ENCODE data around the gene CRIP2.

CRIP2 gene

DNA sequence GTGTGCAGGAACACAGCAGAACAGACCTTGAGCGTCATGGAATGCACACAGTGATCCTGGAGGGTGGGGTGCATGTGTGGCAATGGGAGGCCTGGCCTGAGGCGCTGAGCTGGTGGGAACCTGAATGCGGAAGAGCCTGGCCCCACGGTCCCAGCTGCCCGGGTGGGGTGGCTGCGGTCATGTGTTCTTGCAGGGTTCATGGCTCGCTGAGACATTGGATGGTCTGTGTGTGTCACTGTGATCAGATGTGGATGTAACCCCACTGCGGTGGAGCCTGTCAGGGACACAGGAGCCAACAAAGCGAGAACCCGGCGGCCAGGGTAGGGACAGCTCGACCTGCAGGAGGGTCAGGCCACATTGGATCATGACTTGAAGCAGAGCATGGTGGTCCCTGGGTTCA lies 31.8 kb upstream of the CRIP2 start:
- Histone ChIP-seq H3K9me3 (ENCODE audit: control insufficient read depth, low read length) (no peaks in the 10 kb centered on the region), H3K4me3 (ENCODE audit: insufficient read depth, low read depth, low read length, poor library complexity, severe bottlenecking) (no peak overlapping the region), H3K36me3 (ENCODE audit: control insufficient read depth, insufficient read depth, low read length) (peaks cover 6% of the 10 kb centered on the region), H3K4me1 (ENCODE audit: control insufficient read depth, insufficient read depth, low read length, poor library complexity, severe bottlenecking) (no peaks in the 10 kb centered on the region), H3K27ac (ENCODE audit: insufficient read depth, low read length, poor library complexity, severe bottlenecking) (no peak overlapping the region), H3K27me3 (replicated peaks; ENCODE audit: control insufficient read depth, insufficient read depth, low read length, poor library complexity, severe bottlenecking) (no peaks in the 10 kb centered on the region)
- DNase-seq, result no peak

DNA sequence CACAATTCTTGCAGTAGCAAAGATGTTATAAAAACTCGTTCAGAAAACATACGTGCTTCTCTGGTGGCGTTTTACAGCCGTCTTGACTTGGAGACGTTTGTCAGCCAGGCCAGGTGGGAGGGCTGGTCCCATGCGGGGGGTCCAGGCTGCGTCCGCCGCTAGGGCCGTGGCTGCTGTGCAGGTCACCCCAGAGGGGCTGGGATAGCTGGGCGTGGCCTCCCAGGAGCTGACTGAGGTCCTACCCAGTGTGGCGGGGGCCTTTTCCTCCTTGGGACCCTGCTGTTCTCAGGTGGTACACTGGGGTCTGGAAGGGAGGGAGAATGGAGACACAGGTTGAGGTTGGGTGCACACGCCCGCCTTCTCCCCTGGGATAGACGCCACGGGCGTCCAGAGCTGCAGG lies 29.8 kb upstream of the CRIP2 start:
- DNase-seq, result no peak
- no peaks in the 10 kb centered on the region for H3K4me1 ChIP-seq (ENCODE audit: control insufficient read depth, insufficient read depth, low read length, poor library complexity, severe bottlenecking)
- no peak overlapping the region for H3K27ac ChIP-seq (ENCODE audit: insufficient read depth, low read length, poor library complexity, severe bottlenecking)
- no peaks in the 10 kb centered on the region for H3K27me3 ChIP-seq (replicated peaks; ENCODE audit: control insufficient read depth, insufficient read depth, low read length, poor library complexity, severe bottlenecking)
- peaks cover 3% of the 10 kb centered on the region for H3K36me3 ChIP-seq (ENCODE audit: control insufficient read depth, insufficient read depth, low read length)
- H3K9me3 ChIP-seq (ENCODE audit: control insufficient read depth, low read length), result no peaks in the 10 kb centered on the region
- no peak overlapping the region for H3K4me3 ChIP-seq (ENCODE audit: insufficient read depth, low read depth, low read length, poor library complexity, severe bottlenecking)

DNA sequence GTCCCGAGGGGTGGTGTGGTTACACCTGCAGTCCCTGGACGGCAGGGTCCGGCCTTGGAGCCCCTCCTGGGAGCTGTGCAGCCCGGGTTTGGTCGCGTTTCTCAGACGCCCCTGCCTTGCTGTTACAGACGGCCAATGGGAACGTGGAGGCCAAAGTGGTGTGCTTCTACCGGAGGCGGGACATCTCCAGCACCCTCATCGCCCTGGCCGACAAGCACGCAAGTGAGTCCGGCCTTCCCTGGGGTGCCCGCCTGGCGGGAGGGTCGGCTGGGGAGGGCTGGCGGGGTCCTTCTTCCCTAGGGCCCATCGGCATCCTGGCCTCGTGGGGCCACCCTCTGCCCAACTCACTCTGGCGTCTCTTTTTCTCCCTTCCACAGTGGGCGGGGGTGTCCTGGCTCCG lies 29.3 kb upstream of the CRIP2 start:
- no peak for DNase-seq

DNA sequence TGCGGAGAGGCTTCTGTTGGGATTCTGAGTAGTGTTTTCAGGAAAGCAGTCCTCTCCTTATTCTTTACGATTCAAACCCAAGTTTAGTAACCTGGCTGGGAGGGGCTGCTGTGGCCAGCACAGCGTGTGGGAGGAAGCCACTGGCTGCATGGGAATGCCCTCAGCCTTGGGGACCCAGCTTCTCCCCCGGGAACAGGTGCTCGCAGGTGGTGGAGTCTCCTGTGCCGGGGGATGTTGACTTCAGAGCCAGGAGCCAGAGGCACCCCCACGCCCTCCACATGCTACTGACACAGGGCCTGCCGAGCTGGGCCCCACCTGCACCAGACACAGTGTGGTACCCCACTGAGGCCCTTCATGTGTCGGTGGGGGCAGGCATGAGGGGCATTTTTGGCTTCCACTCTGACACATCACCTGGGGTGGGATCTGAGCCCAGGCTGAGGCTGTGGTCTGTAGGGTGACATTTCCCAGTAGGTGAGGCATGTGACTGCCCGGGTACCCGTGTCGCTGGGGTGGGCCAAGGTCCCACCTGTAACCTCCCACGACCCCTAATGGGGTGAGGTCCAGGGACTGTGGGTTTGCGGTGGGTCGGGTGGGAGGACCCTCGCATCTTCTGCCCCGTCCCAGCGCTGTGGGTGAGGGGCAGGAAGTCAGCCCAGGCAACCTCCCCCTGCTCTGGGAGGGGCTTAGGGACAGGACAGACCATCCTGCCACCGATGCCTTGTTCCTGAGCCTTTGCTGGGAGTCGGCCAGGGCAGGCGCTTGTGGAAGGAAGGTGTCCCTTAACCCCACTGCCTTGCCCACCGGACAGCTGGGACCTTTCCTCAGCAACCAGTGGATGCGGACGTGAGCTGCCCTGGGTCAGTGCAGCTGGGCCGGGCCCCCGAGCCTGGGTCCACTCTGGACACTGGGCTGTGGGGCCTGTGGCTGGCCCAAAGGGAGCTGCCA lies 28.4 kb upstream of the CRIP2 start:
- Histone ChIP-seq H3K36me3 (ENCODE audit: control insufficient read depth, insufficient read depth, low read length) (peaks cover 15% of the 10 kb centered on the region), H3K4me1 (ENCODE audit: control insufficient read depth, insufficient read depth, low read length, poor library complexity, severe bottlenecking) (no peaks in the 10 kb centered on the region)

More for the DNA sequence above, 29.3 kb upstream of the CRIP2 start:
- Histone ChIP-seq H3K27me3 (replicated peaks; ENCODE audit: control insufficient read depth, insufficient read depth, low read length, poor library complexity, severe bottlenecking) (no peaks in the 10 kb centered on the region), H3K36me3 (ENCODE audit: control insufficient read depth, insufficient read depth, low read length) (peaks cover 6% of the 10 kb centered on the region), H3K9me3 (ENCODE audit: control insufficient read depth, low read length) (no peaks in the 10 kb centered on the region), H3K27ac (ENCODE audit: insufficient read depth, low read length, poor library complexity, severe bottlenecking) (no peak overlapping the region), H3K4me3 (ENCODE audit: insufficient read depth, low read depth, low read length, poor library complexity, severe bottlenecking) (no peak overlapping the region), H3K4me1 (ENCODE audit: control insufficient read depth, insufficient read depth, low read length, poor library complexity, severe bottlenecking) (no peaks in the 10 kb centered on the region)

DNA sequence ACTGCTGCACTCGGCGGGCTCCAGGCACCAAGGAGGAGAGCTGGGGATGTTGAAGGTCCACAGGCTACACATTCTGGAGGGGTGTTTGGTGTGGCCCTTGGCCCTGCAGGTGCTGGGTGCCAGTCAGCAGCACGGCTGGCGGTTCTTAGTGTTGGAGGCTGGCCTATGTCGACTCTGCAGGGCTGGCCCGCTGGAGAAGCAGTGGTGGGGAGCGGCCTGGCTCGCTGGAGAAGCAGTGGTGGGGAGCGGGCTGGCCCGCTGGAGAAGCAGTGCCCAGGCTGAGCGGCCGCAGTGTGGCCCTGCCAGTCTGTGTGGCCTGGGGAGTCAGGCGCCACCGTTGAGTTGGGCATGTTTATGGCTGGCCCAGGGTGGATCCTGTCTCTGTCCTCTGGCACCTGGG lies 27.6 kb upstream of the CRIP2 start:
- no peaks in the 10 kb centered on the region for H3K4me1 ChIP-seq (ENCODE audit: control insufficient read depth, insufficient read depth, low read length, poor library complexity, severe bottlenecking)
- no peak overlapping the region for H3K27ac ChIP-seq (ENCODE audit: insufficient read depth, low read length, poor library complexity, severe bottlenecking)
- no peaks in the 10 kb centered on the region for H3K27me3 ChIP-seq (replicated peaks; ENCODE audit: control insufficient read depth, insufficient read depth, low read length, poor library complexity, severe bottlenecking)
- H3K4me3 ChIP-seq (ENCODE audit: insufficient read depth, low read depth, low read length, poor library complexity, severe bottlenecking), result no peak overlapping the region
- DNase-seq, result no peak
- peaks cover 17% of the 10 kb centered on the region for H3K36me3 ChIP-seq (ENCODE audit: control insufficient read depth, insufficient read depth, low read length)
- H3K9me3 ChIP-seq (ENCODE audit: control insufficient read depth, low read length), result no peaks in the 10 kb centered on the region

More for the DNA sequence above, 28.4 kb upstream of the CRIP2 start:
- Histone ChIP-seq H3K4me3 (ENCODE audit: insufficient read depth, low read depth, low read length, poor library complexity, severe bottlenecking) (no peak overlapping the region), H3K27ac (ENCODE audit: insufficient read depth, low read length, poor library complexity, severe bottlenecking) (no peak overlapping the region), H3K9me3 (ENCODE audit: control insufficient read depth, low read length) (no peaks in the 10 kb centered on the region), H3K27me3 (replicated peaks; ENCODE audit: control insufficient read depth, insufficient read depth, low read length, poor library complexity, severe bottlenecking) (no peaks in the 10 kb centered on the region)
- no peak for DNase-seq

DNA sequence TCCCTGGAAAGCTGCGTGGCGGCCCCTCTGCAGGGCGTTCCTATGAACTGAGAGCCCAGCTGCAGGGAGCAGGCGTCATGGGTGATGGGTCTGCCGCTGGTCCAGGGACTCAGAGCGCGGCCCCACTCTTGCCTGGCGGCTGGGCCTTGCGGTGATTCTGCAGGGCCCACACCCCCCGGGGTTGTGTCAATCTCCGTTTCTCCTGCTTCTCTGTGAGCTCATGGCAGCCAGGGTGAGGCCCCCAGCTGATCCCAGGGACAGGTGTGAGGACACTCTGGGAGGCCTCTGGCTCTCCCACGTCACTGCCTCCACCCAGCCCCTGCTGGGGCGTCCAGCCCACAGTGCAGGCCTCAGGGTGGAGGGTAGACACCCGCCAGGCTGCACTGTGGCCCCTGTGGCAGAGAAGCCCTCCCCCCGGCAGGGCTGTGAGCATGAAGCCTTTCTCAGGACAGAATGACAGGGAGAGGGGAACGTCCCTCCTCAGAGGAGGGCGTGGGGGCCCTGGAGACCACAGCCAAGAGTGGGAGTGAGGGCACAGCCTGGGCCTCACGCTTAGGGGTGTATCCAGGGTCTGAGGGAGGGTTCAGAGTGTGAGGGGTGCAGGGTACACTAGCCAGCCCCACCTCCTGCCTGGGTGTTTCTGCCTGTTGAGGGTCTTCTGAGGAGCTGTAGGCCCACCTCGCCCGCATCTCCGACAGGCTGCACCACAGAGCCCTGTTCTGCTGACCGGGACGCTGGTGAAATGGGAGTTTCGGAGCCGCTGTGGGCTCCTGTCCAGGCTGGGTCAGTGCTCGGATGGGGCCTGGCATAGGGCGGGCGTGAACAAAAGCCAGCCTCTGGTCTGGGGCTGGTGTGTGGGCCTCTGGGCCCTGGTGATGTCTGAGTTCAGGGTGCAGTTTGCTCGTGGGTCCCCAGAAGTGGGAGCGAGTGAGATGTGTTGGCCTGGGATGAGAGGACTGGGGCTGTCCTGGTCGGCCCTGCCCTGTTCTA lies 26.7 kb upstream of the CRIP2 start:
- Histone ChIP-seq H3K27me3 (replicated peaks; ENCODE audit: control insufficient read depth, insufficient read depth, low read length, poor library complexity, severe bottlenecking) (no peaks in the 10 kb centered on the region), H3K9me3 (ENCODE audit: control insufficient read depth, low read length) (no peaks in the 10 kb centered on the region), H3K27ac (ENCODE audit: insufficient read depth, low read length, poor library complexity, severe bottlenecking) (no peak overlapping the region), H3K4me1 (ENCODE audit: control insufficient read depth, insufficient read depth, low read length, poor library complexity, severe bottlenecking) (no peaks in the 10 kb centered on the region), H3K36me3 (ENCODE audit: control insufficient read depth, insufficient read depth, low read length) (peaks cover 18% of the 10 kb centered on the region), H3K4me3 (ENCODE audit: insufficient read depth, low read depth, low read length, poor library complexity, severe bottlenecking) (no peak overlapping the region)
- no peak for DNase-seq

DNA sequence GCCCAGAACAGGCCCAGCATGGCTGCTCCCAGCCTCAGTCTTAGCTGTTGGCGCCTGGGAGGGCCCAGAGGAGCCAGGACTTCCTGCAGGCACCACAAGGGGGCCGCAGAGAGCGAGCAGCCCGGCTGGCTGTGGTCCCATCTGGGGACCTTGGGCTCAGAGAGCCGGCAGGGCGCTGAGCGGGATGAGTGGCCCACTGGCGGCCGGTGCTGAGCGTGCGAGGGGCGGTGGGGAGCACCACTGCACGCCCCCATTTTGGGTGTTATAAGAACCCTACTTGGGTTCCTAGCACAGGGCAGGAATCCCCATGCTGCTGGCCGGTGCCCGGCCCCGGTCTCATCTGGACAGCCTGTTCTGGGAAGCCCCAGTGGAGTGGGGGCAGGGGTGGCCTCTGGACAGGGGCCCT lies 25.9 kb upstream of the CRIP2 start:
- H3K27me3 ChIP-seq (replicated peaks; ENCODE audit: control insufficient read depth, insufficient read depth, low read length, poor library complexity, severe bottlenecking), result no peaks in the 10 kb centered on the region

DNA sequence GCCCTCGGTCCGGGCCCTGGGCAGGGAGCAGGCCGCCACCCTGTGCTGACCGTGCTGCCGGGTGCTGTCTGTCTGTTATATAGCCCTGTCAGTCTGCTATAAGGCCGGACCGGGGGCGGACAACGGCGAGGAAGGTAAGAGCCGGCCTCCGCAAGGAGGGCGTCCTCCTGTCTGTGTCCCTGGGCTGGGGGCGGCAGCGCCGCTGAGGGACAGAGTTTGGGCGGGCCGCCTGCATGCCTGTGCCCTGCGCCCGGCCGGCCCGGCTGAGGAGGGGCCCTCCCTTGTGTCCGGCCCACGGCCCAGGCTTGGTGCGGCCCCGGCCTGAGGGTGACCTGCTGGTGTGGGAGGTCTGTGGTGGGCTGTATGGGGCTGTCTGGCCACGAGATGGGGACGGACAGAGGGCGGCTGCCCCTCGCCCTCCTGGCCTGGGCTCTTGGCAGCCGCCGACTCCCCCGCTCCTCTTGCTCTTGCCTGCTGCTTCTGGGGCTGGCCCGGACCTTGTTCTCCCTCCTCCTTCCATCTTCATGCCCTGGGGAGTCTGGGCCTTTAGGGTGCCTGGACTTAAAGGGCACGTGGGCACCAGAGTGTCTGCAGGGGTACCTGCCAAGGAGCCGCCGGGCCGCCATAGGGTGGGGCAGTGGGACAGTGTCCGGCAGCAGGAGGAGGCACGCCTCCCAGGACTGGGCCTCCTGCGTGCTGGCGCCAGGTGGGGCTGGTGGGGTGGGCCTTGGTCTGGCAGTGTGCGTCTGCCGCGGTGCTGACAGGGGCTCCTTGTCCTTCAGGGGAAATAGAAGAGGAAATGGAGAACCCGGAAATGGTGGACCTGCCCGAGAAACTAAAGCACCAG lies 25.1 kb upstream of the CRIP2 start:
- Histone ChIP-seq H3K27ac (ENCODE audit: insufficient read depth, low read length, poor library complexity, severe bottlenecking) (no peak overlapping the region), H3K36me3 (ENCODE audit: control insufficient read depth, insufficient read depth, low read length) (peaks cover 18% of the 10 kb centered on the region), H3K9me3 (ENCODE audit: control insufficient read depth, low read length) (no peaks in the 10 kb centered on the region), H3K4me1 (ENCODE audit: control insufficient read depth, insufficient read depth, low read length, poor library complexity, severe bottlenecking) (no peaks in the 10 kb centered on the region), H3K4me3 (ENCODE audit: insufficient read depth, low read depth, low read length, poor library complexity, severe bottlenecking) (no peak overlapping the region), H3K27me3 (replicated peaks; ENCODE audit: control insufficient read depth, insufficient read depth, low read length, poor library complexity, severe bottlenecking) (no peaks in the 10 kb centered on the region)
- no peak for DNase-seq

More for the DNA sequence above, 25.9 kb upstream of the CRIP2 start:
- H3K4me1 ChIP-seq (ENCODE audit: control insufficient read depth, insufficient read depth, low read length, poor library complexity, severe bottlenecking), result no peaks in the 10 kb centered on the region
- no peak overlapping the region for H3K27ac ChIP-seq (ENCODE audit: insufficient read depth, low read length, poor library complexity, severe bottlenecking)
- H3K36me3 ChIP-seq (ENCODE audit: control insufficient read depth, insufficient read depth, low read length), result peaks cover 18% of the 10 kb centered on the region
- H3K4me3 ChIP-seq (ENCODE audit: insufficient read depth, low read depth, low read length, poor library complexity, severe bottlenecking), result no peak overlapping the region
- H3K9me3 ChIP-seq (ENCODE audit: control insufficient read depth, low read length), result no peaks in the 10 kb centered on the region
- DNase-seq, result peak; percentile 47 to 55 (median 52)

DNA sequence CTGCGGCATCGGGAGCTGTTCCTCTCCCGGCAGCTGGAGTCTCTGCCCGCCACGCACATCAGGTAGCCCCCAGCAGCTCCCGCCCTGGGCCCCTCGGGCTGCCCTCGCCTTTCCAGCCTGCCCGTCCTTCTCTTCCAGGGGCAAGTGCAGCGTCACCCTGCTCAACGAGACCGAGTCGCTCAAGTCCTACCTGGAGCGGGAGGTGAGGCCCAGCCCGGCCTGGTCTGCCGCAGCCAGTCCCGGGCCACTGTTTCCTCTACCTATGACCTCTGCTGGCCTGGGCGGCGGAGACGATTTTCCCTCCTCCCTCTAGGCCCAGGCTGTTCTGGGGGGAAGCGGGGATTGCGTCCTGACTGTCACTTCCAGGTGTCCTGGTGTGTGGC lies 24.5 kb upstream of the CRIP2 start:
- peaks cover 21% of the 10 kb centered on the region for H3K36me3 ChIP-seq (ENCODE audit: control insufficient read depth, insufficient read depth, low read length)
- H3K4me3 ChIP-seq (ENCODE audit: insufficient read depth, low read depth, low read length, poor library complexity, severe bottlenecking), result no peak overlapping the region
- no peaks in the 10 kb centered on the region for H3K9me3 ChIP-seq (ENCODE audit: control insufficient read depth, low read length)
- no peaks in the 10 kb centered on the region for H3K27me3 ChIP-seq (replicated peaks; ENCODE audit: control insufficient read depth, insufficient read depth, low read length, poor library complexity, severe bottlenecking)
- H3K4me1 ChIP-seq (ENCODE audit: control insufficient read depth, insufficient read depth, low read length, poor library complexity, severe bottlenecking), result no peaks in the 10 kb centered on the region
- DNase-seq, result no peak
- H3K27ac ChIP-seq (ENCODE audit: insufficient read depth, low read length, poor library complexity, severe bottlenecking), result no peak overlapping the region
